ENCODE data around the gene SCAMP1. TPM values are rescaled to one million over a fixed set of nuclear protein-coding genes. Genes with fewer than 3 reads are reported as not detected.

The SCAMP1 gene
- total RNA-seq, 1 donor from 2014 or later = 45.4 TPM

DNA sequence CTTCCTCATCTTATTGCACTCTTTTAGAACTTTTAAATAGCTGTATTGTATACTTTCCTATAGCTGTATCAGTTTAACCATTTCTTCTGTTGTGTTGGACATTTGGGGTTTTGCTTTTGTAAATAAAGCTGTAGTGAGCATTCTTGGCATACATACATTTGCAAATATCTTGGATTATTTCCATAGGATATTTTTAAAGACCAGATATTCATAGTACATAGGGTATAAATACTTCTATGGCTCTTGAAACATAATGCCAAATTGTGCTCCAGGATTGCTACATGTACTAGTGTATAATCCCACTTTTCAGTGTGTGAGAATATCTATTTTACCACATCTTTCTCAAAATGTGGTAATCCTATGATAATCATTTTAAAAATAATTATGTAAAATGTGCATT, 51.2 kb downstream of the SCAMP1 start:
- Mint-ChIP-seq H3K4me3 (no peak overlapping the region), H3K27ac (no peak overlapping the region)

DNA sequence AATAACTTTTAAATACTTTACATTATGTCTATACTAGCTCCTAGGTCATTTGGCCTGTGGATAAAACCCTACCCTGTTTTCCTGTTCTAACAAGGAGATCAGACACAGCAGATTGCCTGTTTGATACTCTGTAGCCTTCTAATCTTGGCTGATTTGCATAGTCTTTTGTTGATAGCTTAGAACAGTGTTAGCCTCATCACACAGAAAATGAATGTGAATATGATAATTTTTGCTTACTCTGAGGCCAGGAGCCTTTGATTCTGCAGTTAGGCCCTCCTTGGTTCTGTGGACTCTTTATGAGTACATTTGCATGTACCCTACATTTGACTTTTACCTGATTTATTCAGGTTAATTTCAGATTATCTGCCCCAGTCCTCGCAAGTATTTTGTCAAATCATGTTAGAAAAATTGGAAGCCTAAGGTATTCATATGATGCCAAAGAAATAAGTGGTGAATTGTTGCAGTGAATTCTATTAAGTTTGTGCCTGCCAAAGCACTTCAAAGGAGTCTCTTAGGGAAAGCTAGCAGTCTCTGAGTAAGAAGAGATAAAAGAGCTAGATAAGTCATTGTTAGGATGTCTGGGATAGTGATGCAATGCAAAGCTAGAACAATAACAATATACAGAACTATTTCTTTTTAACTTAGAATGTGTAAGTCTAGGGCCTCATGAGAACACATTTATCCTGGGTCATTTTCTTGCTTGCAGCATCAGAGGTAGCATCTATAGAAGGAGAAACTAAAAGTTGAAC, 56.4 kb downstream of the SCAMP1 start:
- no peak overlapping the region for H3K4me3 Mint-ChIP-seq
- no peaks in the 10 kb centered on the region for H3K27me3 Mint-ChIP-seq (ENCODE audit: low read depth)
- H3K4me1 Mint-ChIP-seq = no peaks in the 10 kb centered on the region
- DNase-seq (ENCODE audit: low spot score in 2 of 2, unreplicated experiment in 2 of 2) = no peak
- TF ChIP-seq, protein P1, sequence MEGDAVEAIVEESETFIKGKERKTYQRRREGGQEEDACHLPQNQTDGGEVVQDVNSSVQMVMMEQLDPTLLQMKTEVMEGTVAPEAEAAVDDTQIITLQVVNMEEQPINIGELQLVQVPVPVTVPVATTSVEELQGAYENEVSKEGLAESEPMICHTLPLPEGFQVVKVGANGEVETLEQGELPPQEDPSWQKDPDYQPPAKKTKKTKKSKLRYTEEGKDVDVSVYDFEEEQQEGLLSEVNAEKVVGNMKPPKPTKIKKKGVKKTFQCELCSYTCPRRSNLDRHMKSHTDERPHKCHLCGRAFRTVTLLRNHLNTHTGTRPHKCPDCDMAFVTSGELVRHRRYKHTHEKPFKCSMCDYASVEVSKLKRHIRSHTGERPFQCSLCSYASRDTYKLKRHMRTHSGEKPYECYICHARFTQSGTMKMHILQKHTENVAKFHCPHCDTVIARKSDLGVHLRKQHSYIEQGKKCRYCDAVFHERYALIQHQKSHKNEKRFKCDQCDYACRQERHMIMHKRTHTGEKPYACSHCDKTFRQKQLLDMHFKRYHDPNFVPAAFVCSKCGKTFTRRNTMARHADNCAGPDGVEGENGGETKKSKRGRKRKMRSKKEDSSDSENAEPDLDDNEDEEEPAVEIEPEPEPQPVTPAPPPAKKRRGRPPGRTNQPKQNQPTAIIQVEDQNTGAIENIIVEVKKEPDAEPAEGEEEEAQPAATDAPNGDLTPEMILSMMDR (IDR thresholded peaks at IDR 0.05; ENCODE audit: unreplicated experiment) = no peak
- H3K27ac Mint-ChIP-seq = no peak overlapping the region
- no peaks in the 10 kb centered on the region for H3K9me3 Mint-ChIP-seq
- peaks cover 24% of the 10 kb centered on the region for H3K36me3 Mint-ChIP-seq

More for the DNA sequence above, 51.2 kb downstream of the SCAMP1 start:
- no peak for DNase-seq (ENCODE audit: low spot score in 2 of 2, unreplicated experiment in 2 of 2)
- TF ChIP-seq, protein P1 (IDR thresholded peaks at IDR 0.05; ENCODE audit: unreplicated experiment) = no peak
- H3K27me3 Mint-ChIP-seq (ENCODE audit: low read depth) = no peaks in the 10 kb centered on the region
- H3K36me3 Mint-ChIP-seq = peaks cover 23% of the 10 kb centered on the region
- no peaks in the 10 kb centered on the region for H3K4me1 Mint-ChIP-seq
- H3K9me3 Mint-ChIP-seq = peaks cover 20% of the 10 kb centered on the region

GRCh38 chr5:78419396-78419795, 59.0 kb downstream of the SCAMP1 start:
- Mint-ChIP-seq H3K36me3 (peaks cover 25% of the 10 kb centered on the region), H3K27ac (no peak overlapping the region), H3K9me3 (no peaks in the 10 kb centered on the region), H3K4me3 (no peak overlapping the region), H3K27me3 (ENCODE audit: low read depth) (no peaks in the 10 kb centered on the region), H3K4me1 (no peaks in the 10 kb centered on the region)
- TF ChIP-seq, protein P1 (IDR thresholded peaks at IDR 0.05; ENCODE audit: unreplicated experiment) = no peak
- no peak for DNase-seq (ENCODE audit: low spot score in 2 of 2, unreplicated experiment in 2 of 2)

DNA sequence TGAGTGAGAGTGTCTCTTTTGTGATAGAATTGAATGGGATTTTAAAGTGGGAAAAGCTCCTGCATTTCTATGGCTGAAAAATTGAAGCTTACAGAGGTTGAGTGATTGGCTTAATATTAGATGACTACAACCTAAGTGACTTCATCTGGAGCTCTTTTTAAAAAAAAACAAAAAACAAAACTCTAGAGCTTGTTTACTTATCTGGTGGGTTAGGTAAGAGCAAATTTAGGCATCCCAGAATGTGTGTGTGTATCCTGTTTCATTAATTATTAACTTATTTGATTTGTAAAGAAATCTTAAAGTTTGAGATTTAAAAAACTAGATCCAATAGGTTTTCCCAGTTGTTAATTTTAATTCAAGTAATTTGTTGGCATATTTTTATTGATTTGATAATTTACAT, 60.1 kb downstream of the SCAMP1 start:
- peaks cover 26% of the 10 kb centered on the region for H3K36me3 Mint-ChIP-seq
- H3K4me1 Mint-ChIP-seq = no peaks in the 10 kb centered on the region
- TF ChIP-seq, protein P1 (IDR thresholded peaks at IDR 0.05; ENCODE audit: unreplicated experiment) = no peak
- H3K27me3 Mint-ChIP-seq (ENCODE audit: low read depth) = no peaks in the 10 kb centered on the region
- no peak overlapping the region for H3K27ac Mint-ChIP-seq
- H3K4me3 Mint-ChIP-seq = no peak overlapping the region
- no peak for DNase-seq (ENCODE audit: low spot score in 2 of 2, unreplicated experiment in 2 of 2)
- H3K9me3 Mint-ChIP-seq = no peaks in the 10 kb centered on the region

- no peaks in the 10 kb centered on the region for H3K27me3 Mint-ChIP-seq (ENCODE audit: low read depth)
- H3K9me3 Mint-ChIP-seq = peaks cover 16% of the 10 kb centered on the region
- TF ChIP-seq, protein P1 (IDR thresholded peaks at IDR 0.05; ENCODE audit: unreplicated experiment) = no peak
- DNase-seq (ENCODE audit: low spot score in 2 of 2, unreplicated experiment in 2 of 2) = no peak
- no peak overlapping the region for H3K4me3 Mint-ChIP-seq
- H3K4me1 Mint-ChIP-seq = no peaks in the 10 kb centered on the region
- no peak overlapping the region for H3K27ac Mint-ChIP-seq
- H3K36me3 Mint-ChIP-seq = peaks cover 41% of the 10 kb centered on the region
Observed at GRCh38 chr5:78424665-78425064, 64.2 kb downstream of the SCAMP1 start.
